CD4-positive, alpha-beta memory T cell (primary cell): ENCODE measurements around the gene RPS21. TPM values are rescaled to one million over a fixed set of nuclear protein-coding genes. Genes with fewer than 3 reads are reported as not detected.

Experiments used
- CTCF ChIA-PET: fragments of 350-600 bp; sonication (Branson Sonifier 250); formaldehyde crosslinking; loops from one replicate; lab custom pipeline; 2021; ENCODE audit warnings: inconsistent platforms; ENCODE audit not compliant: partially characterized antibody; lab: Charles Lee
- POLR2A ChIA-PET: fragments of 350-600 bp; sonication (Branson Sonifier 250); formaldehyde crosslinking; loops from one replicate; lab custom pipeline; 2021; ENCODE audit not compliant: partially characterized antibody; lab: Charles Lee
- DNase-seq, 5 donors: peaks; one replicate each; pipeline versions ENCODE4 v3.0.0 to v3.0.0-alpha.2; 2020 to 2022; ENCODE audit warnings: mixed read lengths in 1 of 5
- H3K27ac ChIP-seq: one replicate; pipeline ENCODE4 v1.7.0; 2013; ENCODE audit warnings: low read depth, low read length
- H3K27me3 ChIP-seq: 2 replicates; pipeline ENCODE4 v1.7.0; 2013; ENCODE audit warnings: mild to moderate bottlenecking, low read length, moderate library complexity; ENCODE audit not compliant: insufficient read depth
- H3K36me3 ChIP-seq: 2 replicates; pipeline ENCODE4 v1.7.0; 2013; ENCODE audit warnings: mild to moderate bottlenecking, low read length, moderate library complexity; ENCODE audit not compliant: insufficient read depth
- H3K4me1 ChIP-seq: 2 replicates; pipeline ENCODE4 v1.7.0; 2013; ENCODE audit warnings: mild to moderate bottlenecking, low read length, moderate library complexity; ENCODE audit not compliant: insufficient read depth
- H3K4me3 ChIP-seq, 2 donors: one replicate each; pipeline ENCODE4 v1.7.0; 2013; ENCODE audit warnings: low read length in 2 of 2, mild to moderate bottlenecking in 1 of 2
- H3K9me3 ChIP-seq, 2 donors: one replicate each; pipeline ENCODE4 v1.7.0; 2013; ENCODE audit warnings: low read length in 2 of 2, control low read depth in 1 of 2; ENCODE audit not compliant: control insufficient read depth in 1 of 2
- H3K27ac Mint-ChIP-seq, 7 donors: one replicate each; pipeline ENCODE4 v1.8.0; 2020 to 2021; ENCODE audit warnings: mixed read lengths in 7 of 7, mild to moderate bottlenecking in 6 of 7, inconsistent platforms in 3 of 7, moderate library complexity in 3 of 7
- H3K27me3 Mint-ChIP-seq, 2 donors: one replicate each; pipeline ENCODE4 v1.8.0; 2020 to 2021; ENCODE audit warnings: mixed read lengths in 2 of 2
- H3K36me3 Mint-ChIP-seq, 2 donors: one replicate each; pipeline ENCODE4 v1.8.0; 2020 to 2021; ENCODE audit warnings: mixed read lengths in 2 of 2, inconsistent platforms in 1 of 2, mild to moderate bottlenecking in 1 of 2
- H3K4me1 Mint-ChIP-seq, 4 donors: one replicate each; pipeline ENCODE4 v1.8.0; 2020 to 2021; ENCODE audit warnings: mixed read lengths in 4 of 4, mild to moderate bottlenecking in 1 of 4
- H3K4me3 Mint-ChIP-seq, 8 donors: one replicate each; pipeline ENCODE4 v1.8.0; 2020 to 2021; ENCODE audit warnings: mixed read lengths in 8 of 8, mild to moderate bottlenecking in 7 of 8, moderate library complexity in 6 of 8, inconsistent platforms in 3 of 8
- H3K9me3 Mint-ChIP-seq, 8 donors: one replicate each; pipeline ENCODE4 v1.8.0; 2020 to 2021; ENCODE audit warnings: mixed read lengths in 8 of 8, mild to moderate bottlenecking in 5 of 8, inconsistent platforms in 3 of 8, moderate library complexity in 1 of 8
- intact Hi-C: fragments of 100-400 bp; cut with micrococcal nuclease; formaldehyde crosslinking; loops from one replicate; pipeline ENCODE4 v1.15.1; 2023
- polyA plus RNA-seq, 2 donors: library from polyadenylated mRNA; unstranded; fragments of 300-500 nt; fragmentation: Illumina TruSeq; gene quantifications; one replicate each; pipeline ENCODE4 v1.2.3, GENCODE V29; 2021
- total RNA-seq, 2 experiments: library from RNA; stranded (reverse); gene quantifications; one replicate each; pipeline ENCODE4 v1.2.3, GENCODE V29; 2021

Gene RPS21
- total and polyA plus RNA-seq, 4 experiments from 2014 or later: 1,968 to 3,368 (median 2,948) TPM

- intact Hi-C loops: no loop called here
- no peaks in the 10 kb centered on the region for H3K36me3 Mint-ChIP-seq
- peak in 1 of 5 donors; percentile 23 for DNase-seq
- peaks cover 0 to 2% (median 0%) of the 10 kb centered on the region in 4 donors for H3K4me1 Mint-ChIP-seq
- no peaks in the 10 kb centered on the region for H3K9me3 Mint-ChIP-seq
- Histone ChIP-seq H3K27me3 (peaks cover 18% of the 10 kb centered on the region), H3K36me3 (no peaks in the 10 kb centered on the region), H3K9me3 (no peaks in the 10 kb centered on the region), H3K27ac (no peak overlapping the region), H3K4me1 (peaks cover 20% of the 10 kb centered on the region), H3K4me3 (no peak overlapping the region)
- POLR2A ChIA-PET: no interaction called here
- H3K27ac Mint-ChIP-seq: no peak overlapping the region
- CTCF ChIA-PET: no interaction called here
- peaks cover 11 to 19% of the 10 kb centered on the region in 2 donors for H3K27me3 Mint-ChIP-seq
- H3K4me3 Mint-ChIP-seq: peak overlapping the region in 4 of 8 donors; percentile 24 to 59 (median 38)
These were observed 21.8 kb upstream of the RPS21 start for GRCh38 chr20:62364911-62365736.

GRCh38 chr20:62365814-62366369, 21.0 kb upstream of the RPS21 start:
- Mint-ChIP-seq H3K27ac (no peak overlapping the region), H3K9me3 (no peaks in the 10 kb centered on the region), H3K36me3 (no peaks in the 10 kb centered on the region), H3K27me3 (peaks cover 11 to 19% of the 10 kb centered on the region in 2 donors), H3K4me3 (peak overlapping the region in 3 of 8 donors; percentile 32 to 54 (median 45)), H3K4me1 (peaks cover 0 to 2% (median 0%) of the 10 kb centered on the region in 4 donors)
- no peak overlapping the region for H3K27ac ChIP-seq
- H3K9me3 ChIP-seq: no peaks in the 10 kb centered on the region
- ChIA-PET POLR2A (no interaction called here), CTCF (no interaction called here)
- H3K36me3 ChIP-seq: no peaks in the 10 kb centered on the region
- peaks cover 20% of the 10 kb centered on the region for H3K4me1 ChIP-seq
- peak in 1 of 5 donors; percentile 11 for DNase-seq
- intact Hi-C loops: no loop called here
- no peak overlapping the region for H3K4me3 ChIP-seq
- H3K27me3 ChIP-seq: peaks cover 18% of the 10 kb centered on the region

GRCh38 chr20:62366370-62367135, 20.4 kb upstream of the RPS21 start:
- peaks cover 20% of the 10 kb centered on the region for H3K4me1 ChIP-seq
- DNase-seq: peak in 1 of 5 donors; percentile 29
- Mint-ChIP-seq H3K4me3 (peak overlapping the region in 2 of 8 donors; percentile 45 to 54), H3K9me3 (no peaks in the 10 kb centered on the region), H3K27me3 (peaks cover 11 to 19% of the 10 kb centered on the region in 2 donors), H3K4me1 (peaks cover 0 to 2% (median 0%) of the 10 kb centered on the region in 4 donors), H3K36me3 (no peaks in the 10 kb centered on the region), H3K27ac (no peak overlapping the region)
- peaks cover 18% of the 10 kb centered on the region for H3K27me3 ChIP-seq
- H3K4me3 ChIP-seq: no peak overlapping the region
- H3K9me3 ChIP-seq: no peaks in the 10 kb centered on the region
- ChIA-PET POLR2A (no interaction called here), CTCF (no interaction called here)
- intact Hi-C loops: no loop called here
- no peak overlapping the region for H3K27ac ChIP-seq
- H3K36me3 ChIP-seq: no peaks in the 10 kb centered on the region

- H3K9me3 ChIP-seq: no peaks in the 10 kb centered on the region
- peak within 1 kb of the TSS; percentile 44 to 75 (median 57) for H3K4me3 Mint-ChIP-seq
- no peaks in the 10 kb centered on the region for H3K36me3 ChIP-seq
- intact Hi-C loops: no loop called here
- H3K27ac ChIP-seq: no peak within 1 kb of the TSS
- DNase-seq: peak in 2 of 5 donors; percentile 10 to 37
- peaks cover 11 to 19% of the 10 kb centered on the region in 2 donors for H3K27me3 Mint-ChIP-seq
- no peak within 1 kb of the TSS for H3K27ac Mint-ChIP-seq
- H3K27me3 ChIP-seq: peaks cover 18% of the 10 kb centered on the region
- ChIA-PET POLR2A (no interaction called here), CTCF (no interaction called here)
- H3K4me1 Mint-ChIP-seq: peaks cover 0 to 2% (median 0%) of the 10 kb centered on the region in 4 donors
- H3K4me3 ChIP-seq: no peak within 1 kb of the TSS
- H3K4me1 ChIP-seq: peaks cover 20% of the 10 kb centered on the region
- H3K9me3 Mint-ChIP-seq: no peaks in the 10 kb centered on the region
- no peaks in the 10 kb centered on the region for H3K36me3 Mint-ChIP-seq
These were observed 19.7 kb upstream of the RPS21 start, which contains the start of gene LAMA5 for GRCh38 chr20:62367136-62367632. Gene LAMA5, minus strand, starts transcription at chr20:62367312. Its CDS starts 67 bp downstream, at chr20:62367245.

DNA sequence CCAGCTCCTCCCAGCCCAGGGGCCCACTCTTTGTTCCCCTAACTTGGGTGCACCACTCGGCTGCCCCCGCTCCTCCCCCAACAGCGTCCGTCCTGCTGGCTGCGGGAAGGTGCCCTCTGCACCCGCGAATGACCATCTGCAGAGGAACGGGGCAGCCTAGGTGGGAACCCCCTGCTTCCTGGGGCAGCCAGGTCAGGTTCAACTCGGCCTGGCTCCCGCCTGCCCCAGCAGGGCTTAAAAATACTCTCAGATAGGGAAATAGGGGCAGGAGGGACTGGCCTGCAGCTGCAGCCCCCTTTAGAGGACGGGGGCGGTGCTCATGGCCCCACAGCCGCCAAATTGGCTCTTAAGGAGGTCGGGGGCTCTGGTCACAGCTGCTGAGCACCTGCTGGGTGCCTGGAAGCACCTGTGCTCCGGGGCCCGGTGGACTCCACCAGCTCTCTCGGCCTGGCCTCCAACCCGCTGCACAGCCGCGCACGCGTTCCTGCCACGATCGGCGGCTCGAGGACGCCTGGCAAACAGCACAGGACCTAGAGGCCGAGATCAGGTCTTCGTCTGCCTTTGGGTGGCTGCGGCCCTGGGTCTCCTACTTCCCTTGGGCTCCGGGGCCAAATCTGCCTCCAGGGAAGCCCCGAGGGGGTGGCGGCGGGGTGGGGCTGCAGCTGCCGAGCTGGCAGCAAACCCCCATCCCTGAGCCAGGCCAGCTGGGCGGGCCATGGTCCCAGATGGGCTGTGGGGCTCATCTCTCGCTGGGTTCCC, 19.1 kb upstream of the RPS21 start:
- intact Hi-C loops: no loop called here
- DNase-seq: peak in 1 of 5 donors; percentile 17
- peak overlapping the region; percentile 44 to 75 (median 57) for H3K4me3 Mint-ChIP-seq
- H3K27me3 ChIP-seq: peaks cover 18% of the 10 kb centered on the region
- peaks cover 20% of the 10 kb centered on the region for H3K4me1 ChIP-seq
- peaks cover 0 to 2% (median under 1%) of the 10 kb centered on the region in 4 donors for H3K4me1 Mint-ChIP-seq
- POLR2A ChIA-PET: interaction anchor here (1.6 kb wide), 1 partner anchor 19 kb away, joined by 5 read pairs; the partner anchor contains the start of gene RPS21
- no peak overlapping the region for H3K27ac Mint-ChIP-seq
- no peak overlapping the region for H3K4me3 ChIP-seq
- no peak overlapping the region for H3K27ac ChIP-seq
- no peaks in the 10 kb centered on the region for H3K36me3 Mint-ChIP-seq
- H3K9me3 Mint-ChIP-seq: no peaks in the 10 kb centered on the region
- H3K9me3 ChIP-seq: no peaks in the 10 kb centered on the region
- CTCF ChIA-PET: no interaction called here
- H3K36me3 ChIP-seq: no peaks in the 10 kb centered on the region
- peaks cover 12 to 19% of the 10 kb centered on the region in 2 donors for H3K27me3 Mint-ChIP-seq

DNA sequence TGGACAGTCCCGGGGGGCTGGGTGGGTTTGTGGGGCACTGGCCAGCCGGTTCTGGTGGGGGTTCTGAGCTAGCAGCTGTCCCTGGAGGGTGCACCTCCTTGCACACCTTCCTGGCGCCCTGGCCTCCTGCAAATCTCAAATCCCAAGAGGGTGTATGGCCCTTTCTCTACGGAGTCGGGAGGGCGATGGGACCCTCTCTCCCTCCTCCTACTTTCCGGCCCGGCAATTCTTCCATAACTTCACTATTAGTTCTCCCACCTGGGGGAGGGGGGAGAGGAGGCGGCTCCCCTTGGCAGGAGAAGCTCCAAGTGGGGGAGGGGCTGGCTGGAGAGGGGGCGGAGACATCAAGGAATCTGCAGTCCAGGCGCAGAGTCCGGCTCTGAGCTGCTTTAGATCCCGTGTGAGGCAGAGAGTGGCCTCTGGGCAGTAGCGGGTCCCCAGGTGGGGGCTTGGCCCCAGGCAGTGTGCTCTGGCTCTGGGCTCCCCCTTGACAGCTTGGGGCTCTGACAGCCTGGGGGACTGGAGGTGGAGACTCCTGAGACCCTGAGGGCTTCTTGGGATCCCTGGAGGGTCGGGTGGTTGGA, 18.4 kb upstream of the RPS21 start:
- no peak overlapping the region for H3K4me3 ChIP-seq
- H3K27ac ChIP-seq: no peak overlapping the region
- H3K27ac Mint-ChIP-seq: no peak overlapping the region
- H3K27me3 ChIP-seq: peaks cover 18% of the 10 kb centered on the region
- DNase-seq: no peak
- no peaks in the 10 kb centered on the region for H3K36me3 Mint-ChIP-seq
- ChIA-PET CTCF (interaction anchor here (1.4 kb wide), 1 partner anchor 14 kb away, joined by 4 read pairs; no protein-coding TSS in a partner anchor), POLR2A (interaction anchor here (1.6 kb wide), 1 partner anchor 18 kb away, joined by 5 read pairs; the partner anchor contains the start of gene RPS21)
- peaks cover 13 to 23% of the 10 kb centered on the region in 2 donors for H3K27me3 Mint-ChIP-seq
- H3K4me1 ChIP-seq: peaks cover 20% of the 10 kb centered on the region
- H3K4me1 Mint-ChIP-seq: peaks cover 0 to 2% (median under 1%) of the 10 kb centered on the region in 4 donors
- intact Hi-C loops: no loop called here
- H3K36me3 ChIP-seq: no peaks in the 10 kb centered on the region
- H3K4me3 Mint-ChIP-seq: peak overlapping the region in 7 of 8 donors; percentile 31 to 74 (median 40)
- H3K9me3 ChIP-seq: no peaks in the 10 kb centered on the region
- H3K9me3 Mint-ChIP-seq: no peaks in the 10 kb centered on the region
